Measurements from ENCODE around the gene COMT.

The COMT gene

DNA sequence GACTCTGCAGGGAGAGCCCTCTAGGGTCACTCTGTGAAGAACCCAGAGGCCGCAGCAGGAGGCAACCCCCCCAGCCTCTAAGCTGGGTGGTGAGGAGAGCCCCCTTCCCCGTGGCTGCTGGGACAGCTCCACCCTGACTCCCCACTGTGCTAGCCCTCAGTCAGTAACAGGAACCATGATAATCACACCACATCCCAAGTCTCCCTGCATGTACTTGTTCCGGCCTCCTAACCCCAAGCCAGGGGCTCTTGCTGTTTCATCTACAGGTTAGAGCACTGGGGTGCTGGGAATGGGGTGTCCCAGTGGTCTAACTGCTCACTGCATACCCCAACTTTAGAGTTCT lies 48.1 kb downstream of the COMT start:
- Mint-ChIP-seq H3K36me3 (ENCODE audit: low read depth) (no peaks in the 10 kb centered on the region), H3K4me3 (no peak overlapping the region), H3K27me3 (ENCODE audit: low read depth) (peaks cover 5% of the 10 kb centered on the region), H3K9me3 (no peaks in the 10 kb centered on the region), H3K27ac (no peak overlapping the region), H3K4me1 (ENCODE audit: low read depth) (no peaks in the 10 kb centered on the region)
- DNase-seq (ENCODE audit: low spot score) = no peak

- Mint-ChIP-seq H3K9me3 (no peaks in the 10 kb centered on the region), H3K27me3 (ENCODE audit: low read depth) (peaks cover 5% of the 10 kb centered on the region), H3K36me3 (ENCODE audit: low read depth) (no peaks in the 10 kb centered on the region), H3K4me3 (no peak overlapping the region), H3K4me1 (ENCODE audit: low read depth) (no peaks in the 10 kb centered on the region), H3K27ac (no peak overlapping the region)
- DNase-seq (ENCODE audit: low spot score) = no peak
Observed at GRCh38 chr22:19990188-19990587, 48.6 kb downstream of the COMT start.

DNA sequence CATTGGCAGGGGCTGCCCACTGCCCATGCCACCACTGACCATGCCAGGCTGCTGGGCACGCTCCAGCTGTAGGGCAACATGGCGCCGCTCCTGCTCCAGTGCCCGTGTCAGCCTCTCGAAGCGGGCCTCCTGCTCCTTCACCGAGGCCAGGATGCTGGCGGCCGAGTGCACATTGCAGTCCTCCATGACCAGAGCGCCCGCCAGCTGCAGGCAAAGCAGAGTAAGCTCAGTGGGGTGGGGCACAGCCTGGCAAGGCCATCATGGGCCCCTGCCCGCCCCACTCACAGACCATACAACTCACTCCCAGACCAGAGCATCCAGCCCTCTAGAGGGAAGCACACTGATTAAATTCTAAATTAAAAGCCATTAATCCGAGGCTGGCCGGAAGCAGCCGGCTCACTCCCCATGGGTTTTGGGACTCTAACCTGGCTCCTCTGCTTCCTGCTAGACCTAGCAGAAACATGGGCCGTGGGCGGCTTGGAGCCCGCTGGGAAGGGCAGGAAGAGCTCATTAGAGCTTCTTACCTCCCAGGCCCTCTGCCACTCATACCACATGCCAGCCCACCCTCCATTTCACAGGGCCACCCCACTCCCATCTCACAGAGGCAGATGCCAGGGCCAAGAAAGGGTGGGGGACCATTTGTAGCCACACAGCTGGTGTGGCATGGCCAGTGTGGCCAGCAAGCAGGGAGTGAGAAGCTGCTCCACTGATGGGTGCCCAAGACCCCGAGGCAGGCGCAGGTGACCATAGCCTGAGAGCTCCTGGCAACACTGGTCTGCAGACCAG lies 49.2 kb downstream of the COMT start:
- Mint-ChIP-seq H3K27me3 (ENCODE audit: low read depth) (peaks cover 5% of the 10 kb centered on the region), H3K36me3 (ENCODE audit: low read depth) (no peaks in the 10 kb centered on the region), H3K4me3 (no peak overlapping the region), H3K4me1 (ENCODE audit: low read depth) (no peaks in the 10 kb centered on the region), H3K9me3 (no peaks in the 10 kb centered on the region), H3K27ac (no peak overlapping the region)
- no peak for DNase-seq (ENCODE audit: low spot score)

DNA sequence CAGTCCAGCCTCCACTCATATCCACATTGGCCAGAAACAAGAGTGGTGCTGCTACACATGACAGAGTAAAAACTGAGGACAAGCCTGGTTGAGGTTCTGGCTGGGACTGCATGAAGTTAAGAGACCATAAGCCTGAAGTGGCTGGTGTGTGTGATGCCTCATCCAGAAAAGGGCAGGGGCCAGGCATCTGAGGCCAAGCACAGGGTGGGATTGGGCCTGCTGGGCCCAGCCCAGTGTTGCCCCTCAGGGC lies 49.7 kb downstream of the COMT start:
- peaks cover 4% of the 10 kb centered on the region for H3K27me3 Mint-ChIP-seq (ENCODE audit: low read depth)
- H3K4me3 Mint-ChIP-seq = no peak overlapping the region
- no peaks in the 10 kb centered on the region for H3K9me3 Mint-ChIP-seq
- H3K27ac Mint-ChIP-seq = no peak overlapping the region
- DNase-seq (ENCODE audit: low spot score) = no peak
- no peaks in the 10 kb centered on the region for H3K4me1 Mint-ChIP-seq (ENCODE audit: low read depth)
- H3K36me3 Mint-ChIP-seq (ENCODE audit: low read depth) = no peaks in the 10 kb centered on the region

DNA sequence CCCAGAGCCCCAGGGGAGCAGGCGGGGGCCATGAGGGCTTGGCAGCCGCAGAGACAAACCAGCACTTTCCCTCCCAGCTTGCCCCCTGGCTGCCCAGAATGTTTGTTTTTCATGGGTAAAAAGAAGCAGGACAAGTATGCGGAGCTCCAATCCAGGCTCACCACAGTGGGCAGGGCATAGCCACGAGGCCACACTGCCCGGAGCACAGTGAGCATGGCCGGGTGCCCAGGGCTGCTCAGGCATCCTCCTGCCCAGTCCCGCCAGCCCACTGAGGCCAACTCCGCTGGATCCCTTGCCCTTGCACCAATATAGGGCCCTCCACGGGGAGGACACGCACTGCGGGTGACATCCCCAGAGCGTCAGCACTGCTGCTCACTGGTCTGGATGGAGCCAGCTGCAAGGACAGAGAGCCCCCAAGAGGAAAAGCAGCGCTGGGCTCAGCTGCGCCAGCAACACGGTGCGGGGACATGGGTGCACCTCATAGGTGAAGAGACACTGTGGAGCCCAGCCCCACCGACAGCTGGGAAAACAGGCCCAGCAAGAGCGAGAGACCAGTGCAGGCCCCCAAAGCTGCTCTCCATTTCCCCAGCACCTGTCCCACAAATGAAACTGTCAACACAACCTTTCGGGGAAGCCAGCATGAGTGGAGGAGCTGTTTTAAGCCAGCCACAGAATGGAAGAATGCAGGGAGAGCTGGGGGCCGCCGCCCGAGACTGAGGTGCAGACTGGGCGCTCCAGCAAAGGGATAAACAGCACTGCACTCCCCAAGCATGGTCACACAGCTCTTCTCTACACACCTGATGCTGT lies 50.3 kb downstream of the COMT start:
- no peaks in the 10 kb centered on the region for H3K4me1 Mint-ChIP-seq (ENCODE audit: low read depth)
- no peaks in the 10 kb centered on the region for H3K9me3 Mint-ChIP-seq
- no peak overlapping the region for H3K4me3 Mint-ChIP-seq
- H3K36me3 Mint-ChIP-seq (ENCODE audit: low read depth) = no peaks in the 10 kb centered on the region
- no peak overlapping the region for H3K27ac Mint-ChIP-seq
- peaks cover 2% of the 10 kb centered on the region for H3K27me3 Mint-ChIP-seq (ENCODE audit: low read depth)
- no peak for DNase-seq (ENCODE audit: low spot score)

DNA sequence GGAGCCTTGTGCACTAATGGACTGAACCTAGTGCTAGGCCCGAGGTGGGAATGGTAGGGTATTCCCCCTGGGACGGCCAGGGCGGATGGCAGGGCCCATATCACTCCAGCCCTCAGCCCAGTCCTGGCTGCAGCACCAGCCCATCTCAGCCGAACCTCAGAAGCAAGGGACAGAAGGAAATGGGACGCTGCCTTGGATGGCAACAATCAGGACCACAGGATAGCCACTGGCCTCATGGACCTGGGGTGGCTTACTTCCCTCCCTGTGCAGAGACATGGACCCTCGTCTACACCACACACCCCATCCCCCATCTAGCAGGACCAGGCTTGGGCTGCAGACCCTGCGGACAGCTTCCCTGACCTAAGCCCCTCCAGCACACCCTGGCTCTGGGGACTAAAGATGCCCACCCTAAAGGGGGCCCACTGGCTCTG lies 50.9 kb downstream of the COMT start:
- no peak for DNase-seq (ENCODE audit: low spot score)
- Mint-ChIP-seq H3K4me1 (ENCODE audit: low read depth) (no peaks in the 10 kb centered on the region), H3K4me3 (no peak overlapping the region), H3K9me3 (no peaks in the 10 kb centered on the region), H3K36me3 (ENCODE audit: low read depth) (no peaks in the 10 kb centered on the region), H3K27ac (no peak overlapping the region), H3K27me3 (ENCODE audit: low read depth) (peaks cover 2% of the 10 kb centered on the region)

DNA sequence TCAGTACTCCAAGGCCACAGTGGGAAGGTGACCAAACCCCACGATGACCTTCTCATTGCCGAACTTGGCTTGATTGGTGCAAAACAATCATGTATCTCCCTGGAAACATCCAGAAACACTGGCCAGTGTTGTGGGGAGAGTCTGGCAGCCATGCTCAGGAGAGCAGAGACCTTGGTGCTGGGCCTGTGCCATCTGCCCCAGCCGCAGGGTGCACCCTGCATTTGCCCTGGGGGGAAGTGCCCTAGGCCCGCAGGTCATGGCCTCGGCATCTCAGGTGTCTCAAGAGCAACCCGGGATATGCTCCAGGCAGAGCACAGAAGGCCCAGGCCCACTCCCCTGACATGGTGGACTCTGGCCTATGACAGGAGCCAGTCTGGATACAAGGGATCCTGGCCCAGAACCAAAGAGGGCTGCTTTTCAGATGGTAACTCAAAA lies 51.4 kb downstream of the COMT start:
- no peak overlapping the region for H3K27ac Mint-ChIP-seq
- H3K4me1 Mint-ChIP-seq (ENCODE audit: low read depth) = no peaks in the 10 kb centered on the region
- no peaks in the 10 kb centered on the region for H3K9me3 Mint-ChIP-seq
- no peak overlapping the region for H3K4me3 Mint-ChIP-seq
- H3K27me3 Mint-ChIP-seq (ENCODE audit: low read depth) = no peaks in the 10 kb centered on the region
- no peak for DNase-seq (ENCODE audit: low spot score)
- H3K36me3 Mint-ChIP-seq (ENCODE audit: low read depth) = no peaks in the 10 kb centered on the region

DNA sequence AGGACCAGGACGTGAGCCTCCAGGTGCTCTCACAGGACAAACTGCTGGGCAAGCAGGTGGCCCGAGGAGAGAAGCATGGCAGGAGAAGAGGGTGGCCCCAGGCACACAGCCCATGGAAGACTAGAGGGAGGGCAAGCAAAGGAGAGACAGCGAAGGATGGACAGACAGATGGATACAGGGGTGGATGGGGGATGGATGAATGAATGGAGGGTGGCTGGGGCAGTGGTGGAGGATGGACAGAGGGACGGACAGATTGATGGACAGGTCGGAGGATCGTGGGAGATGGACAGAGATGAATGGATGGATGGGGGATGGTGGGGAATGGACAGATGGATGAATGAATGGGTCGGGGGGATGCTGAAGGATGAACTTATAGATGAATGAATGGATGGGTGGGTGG lies 52.4 kb downstream of the COMT start:
- no peak for DNase-seq (ENCODE audit: low spot score)
- H3K4me1 Mint-ChIP-seq (ENCODE audit: low read depth) = no peaks in the 10 kb centered on the region
- no peaks in the 10 kb centered on the region for H3K36me3 Mint-ChIP-seq (ENCODE audit: low read depth)
- H3K27me3 Mint-ChIP-seq (ENCODE audit: low read depth) = no peaks in the 10 kb centered on the region
- no peak overlapping the region for H3K27ac Mint-ChIP-seq
- H3K9me3 Mint-ChIP-seq = no peaks in the 10 kb centered on the region
- no peak overlapping the region for H3K4me3 Mint-ChIP-seq

DNA sequence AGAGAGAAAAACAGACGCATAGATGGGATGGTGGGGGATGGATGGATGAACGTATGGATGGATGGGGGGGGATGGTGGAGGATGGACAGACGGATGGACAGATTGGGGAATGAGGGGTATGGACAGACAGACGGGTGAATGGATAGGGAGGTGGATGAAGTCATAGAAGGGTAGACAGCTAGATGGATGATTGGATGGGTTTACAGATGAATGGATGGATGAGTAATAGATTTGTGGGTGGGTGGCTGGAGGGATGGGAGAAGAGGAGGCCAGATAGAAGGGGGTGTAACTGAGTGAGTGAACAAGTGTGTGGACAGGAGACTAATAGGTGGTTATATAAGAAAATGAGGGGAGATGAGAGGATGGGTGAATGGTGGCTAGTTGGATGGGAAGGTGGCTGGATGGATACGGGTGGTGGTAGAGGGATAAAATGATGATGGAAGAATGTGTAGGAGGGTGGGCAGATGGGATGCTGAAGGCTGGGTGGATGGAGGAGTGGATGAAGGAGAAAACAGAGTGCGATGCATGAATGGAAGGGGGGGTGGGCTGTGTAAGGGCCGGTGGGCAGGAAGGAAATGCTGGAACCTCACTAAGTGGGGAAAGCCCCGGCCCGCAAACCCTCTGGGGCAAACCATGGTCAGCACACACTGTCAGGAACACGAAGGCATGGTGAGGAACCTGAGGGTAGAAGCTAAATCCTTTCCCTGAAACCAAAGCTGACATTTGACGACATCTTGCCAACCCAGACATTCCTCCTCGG lies 53.5 kb downstream of the COMT start:
- DNase-seq (ENCODE audit: low spot score) = no peak
- H3K27me3 Mint-ChIP-seq (ENCODE audit: low read depth) = no peaks in the 10 kb centered on the region
- no peak overlapping the region for H3K27ac Mint-ChIP-seq
- H3K4me3 Mint-ChIP-seq = no peak overlapping the region
- H3K9me3 Mint-ChIP-seq = no peaks in the 10 kb centered on the region
- H3K36me3 Mint-ChIP-seq (ENCODE audit: low read depth) = no peaks in the 10 kb centered on the region
- H3K4me1 Mint-ChIP-seq (ENCODE audit: low read depth) = no peaks in the 10 kb centered on the region

DNA sequence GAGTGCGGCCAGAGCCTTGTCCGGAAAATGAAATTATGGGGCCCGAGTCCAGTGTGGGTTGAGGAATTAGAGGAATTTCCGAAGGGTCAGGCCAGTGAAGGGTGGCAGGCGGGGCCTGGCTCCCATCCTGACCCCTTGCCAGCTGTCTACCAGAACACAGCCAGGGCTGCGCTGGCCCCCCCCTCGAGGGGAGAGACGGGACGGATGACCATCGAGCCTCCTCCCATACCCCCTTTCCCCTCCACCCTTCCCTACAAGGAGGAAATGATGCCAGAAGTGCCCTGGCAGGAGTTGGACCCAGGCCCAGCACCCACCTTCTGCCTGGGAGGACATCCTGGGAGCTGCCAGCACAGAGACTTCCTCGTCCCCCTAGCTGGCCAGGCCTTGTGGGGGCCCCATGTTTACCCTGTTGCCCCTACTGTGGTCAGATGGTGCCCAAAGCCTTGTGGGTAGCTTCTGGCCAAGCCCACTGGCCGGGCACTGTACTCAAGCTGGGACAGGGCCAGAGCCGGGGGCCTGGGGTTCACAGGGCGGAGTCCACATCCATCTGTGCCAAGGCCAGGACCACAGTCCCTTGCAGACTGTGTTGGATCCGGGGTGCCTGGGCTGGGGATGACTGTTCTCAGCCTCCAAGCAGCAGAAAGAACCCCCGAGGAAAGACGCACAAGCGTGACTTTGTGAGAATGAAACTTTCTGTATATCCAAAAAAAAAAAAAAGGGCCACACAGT lies 54.2 kb downstream of the COMT start:
- no peaks in the 10 kb centered on the region for H3K27me3 Mint-ChIP-seq (ENCODE audit: low read depth)
- no peak for DNase-seq (ENCODE audit: low spot score)
- H3K36me3 Mint-ChIP-seq (ENCODE audit: low read depth) = no peaks in the 10 kb centered on the region
- H3K27ac Mint-ChIP-seq = no peak overlapping the region
- no peaks in the 10 kb centered on the region for H3K9me3 Mint-ChIP-seq
- no peaks in the 10 kb centered on the region for H3K4me1 Mint-ChIP-seq (ENCODE audit: low read depth)
- no peak overlapping the region for H3K4me3 Mint-ChIP-seq

DNA sequence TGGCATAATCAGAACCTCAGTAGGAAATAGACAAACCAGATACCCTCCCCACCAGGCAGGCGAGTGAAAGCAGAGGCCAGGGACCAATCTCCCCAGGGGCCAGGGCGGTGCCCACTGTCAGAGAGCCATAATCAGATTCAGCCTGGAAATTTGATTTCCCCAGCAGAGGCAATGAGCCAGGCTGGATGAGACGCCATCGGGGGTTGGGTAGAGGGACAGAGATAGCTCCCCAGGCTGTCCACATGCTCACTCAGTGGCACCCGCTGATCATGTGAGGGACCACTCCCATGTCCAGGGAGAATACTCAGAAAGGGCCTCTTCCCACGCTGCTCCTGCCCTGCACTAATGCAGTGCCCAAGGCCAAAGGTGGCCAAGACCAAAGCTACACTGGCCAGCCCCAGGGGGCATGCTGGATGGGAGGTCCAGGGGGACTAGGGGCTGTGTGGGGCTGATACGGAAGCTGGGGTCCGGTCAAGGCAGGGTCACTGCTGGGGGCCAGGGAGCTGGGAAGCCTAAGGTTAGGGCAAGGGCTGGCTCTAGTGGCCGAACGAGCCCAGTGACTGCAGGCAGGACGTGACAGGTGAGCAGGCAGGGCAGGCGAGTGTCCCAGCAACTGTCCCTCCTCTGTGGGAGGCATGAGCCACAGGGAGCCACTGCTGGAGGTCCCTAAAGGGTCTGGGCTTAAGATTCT lies 55.3 kb downstream of the COMT start:
- no peaks in the 10 kb centered on the region for H3K36me3 Mint-ChIP-seq (ENCODE audit: low read depth)
- H3K4me1 Mint-ChIP-seq (ENCODE audit: low read depth) = no peaks in the 10 kb centered on the region
- H3K4me3 Mint-ChIP-seq = no peak overlapping the region
- no peak for DNase-seq (ENCODE audit: low spot score)
- no peak overlapping the region for H3K27ac Mint-ChIP-seq
- no peaks in the 10 kb centered on the region for H3K27me3 Mint-ChIP-seq (ENCODE audit: low read depth)
- no peaks in the 10 kb centered on the region for H3K9me3 Mint-ChIP-seq

DNA sequence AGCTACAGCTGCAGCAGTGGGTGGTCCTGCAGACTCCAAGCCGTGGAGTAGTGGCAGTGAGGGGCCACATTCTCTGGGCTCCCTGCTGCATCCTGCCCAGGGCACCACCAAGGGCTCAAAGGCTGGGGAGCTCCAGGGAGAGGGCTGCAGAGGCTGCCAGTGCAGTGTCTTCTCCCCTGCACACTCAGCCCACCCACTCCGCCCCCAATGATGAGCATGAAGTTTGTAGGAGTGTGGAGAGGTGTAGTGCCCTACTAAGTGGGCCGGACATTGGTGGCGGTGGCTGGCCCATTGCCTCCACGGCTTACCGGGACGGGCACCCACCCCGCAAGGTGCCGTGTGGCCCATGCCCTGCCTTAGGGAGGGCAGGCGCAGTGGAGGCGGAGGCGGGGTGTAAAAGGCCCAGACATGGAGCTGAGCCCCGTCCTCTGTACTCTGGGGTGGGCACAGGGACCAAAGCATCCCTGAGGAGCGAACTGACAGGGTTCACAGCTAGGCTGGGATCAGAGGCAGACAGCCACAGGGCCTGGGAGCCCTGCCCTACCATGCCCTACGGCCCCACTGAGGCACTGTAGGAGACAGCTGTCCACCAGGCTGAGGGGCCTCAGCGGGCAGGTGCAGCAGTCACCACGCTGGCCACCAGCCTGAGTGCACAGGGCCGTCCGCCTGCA lies 56.1 kb downstream of the COMT start:
- Mint-ChIP-seq H3K36me3 (ENCODE audit: low read depth) (no peaks in the 10 kb centered on the region), H3K9me3 (no peaks in the 10 kb centered on the region), H3K4me1 (ENCODE audit: low read depth) (no peaks in the 10 kb centered on the region), H3K27ac (no peak overlapping the region), H3K4me3 (no peak overlapping the region), H3K27me3 (ENCODE audit: low read depth) (peaks cover under 1% of the 10 kb centered on the region)
- no peak for DNase-seq (ENCODE audit: low spot score)
